Neural cell (in vitro differentiated cells): Measurements from ENCODE around the gene TRIM72. TPM values are rescaled to one million over a fixed set of nuclear protein-coding genes. Genes with fewer than 3 reads are reported as not detected.
A peak's percentile ranks its signal among the peaks of the same experiment; 100 is the strongest.

Experiments
- H2AFZ ChIP-seq: fragments of 200-600, 300-800 bp; sonication (generic), shearing (Covaris generic); 2 replicates; pipeline ENCODE4 v1.6.0; 2014; ENCODE audit warnings: low read depth, mild to moderate bottlenecking, antibody characterized with exemption, low read length, moderate library complexity
- H3F3A ChIP-seq: fragments of 200-600 bp; shearing (Covaris generic); 2 replicates; pipeline ENCODE4 v1.6.1; 2016; ENCODE audit warnings: mild to moderate bottlenecking, moderate library complexity, mixed read lengths, antibody characterized with exemption, low read length; ENCODE audit not compliant: insufficient read depth, poor library complexity, severe bottlenecking
- H3K27ac ChIP-seq: fragments of 200-600, 300-800 bp; sonication (generic), shearing (Covaris generic); 2 replicates; pipeline ENCODE4 v1.5.1; 2014; ENCODE audit warnings: mild to moderate bottlenecking, low read length, moderate library complexity
- H3K27me3 ChIP-seq: fragments of 300-800, 200-600 bp; sonication (generic), shearing (Covaris generic); 2 replicates; pipeline ENCODE4 v1.6.0; 2014; ENCODE audit warnings: mild to moderate bottlenecking, low read depth, low read length, moderate library complexity; ENCODE audit not compliant: insufficient read depth
- H3K36me3 ChIP-seq: fragments of 300-800, 200-600 bp; sonication (generic), shearing (Covaris generic); 2 replicates; pipeline ENCODE4 v1.5.1; 2014; ENCODE audit warnings: mild to moderate bottlenecking, antibody characterized with exemption, low read length, moderate library complexity; ENCODE audit not compliant: insufficient read depth
- H3K4me2 ChIP-seq: fragments of 300-800, 200-600 bp; sonication (generic), shearing (Covaris generic); 2 replicates; pipeline ENCODE4 v1.6.0; 2014; ENCODE audit warnings: mild to moderate bottlenecking, low read length
- H3K4me3 ChIP-seq: fragments of 300-800, 200-600 bp; sonication (generic), shearing (Covaris generic); 2 replicates; pipeline ENCODE4 v1.5.1; 2014; ENCODE audit warnings: mild to moderate bottlenecking, low read length, moderate library complexity
- H3K79me2 ChIP-seq: fragments of 200-600 bp; shearing (Covaris generic); replicated peaks from 2 replicates; pipeline ENCODE4 v1.6.0; 2014; ENCODE audit warnings: mild to moderate bottlenecking, low read length, moderate library complexity; ENCODE audit not compliant: insufficient read depth
- H3K9ac ChIP-seq: fragments of 300-800, 200-600 bp; sonication (generic), shearing (Covaris generic); 2 replicates; pipeline ENCODE4 v1.6.1; 2016; ENCODE audit warnings: mild to moderate bottlenecking, low read length, mixed read lengths
- H3K9me2 ChIP-seq: fragments of 200-600 bp; shearing (Covaris generic); 2 replicates; pipeline ENCODE4 v1.6.1; 2016; ENCODE audit warnings: mild to moderate bottlenecking, low read length, mixed read lengths; ENCODE audit not compliant: insufficient read depth
- H3K9me3 ChIP-seq: fragments of 200-600, 300-800 bp; sonication (generic), shearing (Covaris generic); 2 replicates; pipeline ENCODE4 v1.6.1; 2016; ENCODE audit warnings: mild to moderate bottlenecking, mixed run types, low read length, moderate library complexity, mixed read lengths
- H4K20me1 ChIP-seq: fragments of 200-600 bp; shearing (Covaris generic); 2 replicates; pipeline ENCODE4 v1.6.1; 2016; ENCODE audit warnings: mild to moderate bottlenecking, mixed run types; ENCODE audit not compliant: insufficient read depth
- CTCF ChIP-seq: fragments of 450-650 bp; IDR thresholded peaks from 2 replicates; pipeline ENCODE4 v1.5.1; 2014; ENCODE audit warnings: antibody characterized with exemption, mild to moderate bottlenecking, moderate library complexity; ENCODE audit not compliant: poor library complexity, severe bottlenecking
- EP300 ChIP-seq: fragments of 450-650 bp; conservative IDR thresholded peaks from 2 replicates; pipeline ENCODE4 v1.6.1; 2014; ENCODE audit warnings: antibody characterized with exemption, mild to moderate bottlenecking, moderate library complexity; ENCODE audit not compliant: poor library complexity, severe bottlenecking
- EZH2 ChIP-seq: fragments of 200-600, 300-800 bp; shearing (Covaris generic), sonication (generic); IDR thresholded peaks from 2 replicates; pipeline ENCODE4 v1.6.1; 2014; ENCODE audit warnings: antibody characterized with exemption, low read length, borderline replicate concordance, mild to moderate bottlenecking; ENCODE audit not compliant: insufficient read depth, poor library complexity, severe bottlenecking
- MXI1 ChIP-seq: fragments of 450-650 bp; conservative IDR thresholded peaks from 2 replicates; pipeline ENCODE4 v1.6.1; 2014; ENCODE audit warnings: antibody characterized with exemption, mild to moderate bottlenecking; ENCODE audit not compliant: poor library complexity, severe bottlenecking
- POLR2AphosphoS5 ChIP-seq: IDR thresholded peaks from 2 replicates; pipeline ENCODE4 v1.6.1; 2012
- RAD21 ChIP-seq: fragments of 450-650 bp; conservative IDR thresholded peaks from 2 replicates; pipeline ENCODE4 v1.6.1; 2014; ENCODE audit warnings: antibody characterized with exemption, mild to moderate bottlenecking, moderate library complexity
- REST ChIP-seq: IDR thresholded peaks from 2 replicates; pipeline ENCODE4 v1.6.1; 2012; ENCODE audit warnings: borderline replicate concordance
- SMC3 ChIP-seq: fragments of 450-650 bp; conservative IDR thresholded peaks from 2 replicates; pipeline ENCODE4 v1.6.1; 2014; ENCODE audit warnings: antibody characterized with exemption, mild to moderate bottlenecking, moderate library complexity; ENCODE audit not compliant: poor library complexity
- TAF1 ChIP-seq: IDR thresholded peaks from 2 replicates; pipeline ENCODE4 v1.6.1; 2012; ENCODE audit warnings: low read depth
- polyA plus RNA-seq: library from polyadenylated mRNA; depleted of rRNA; stranded (reverse); fragments of >200 nt; gene quantifications from 2 replicates; pipeline ENCODE4 v1.2.3, GENCODE V29; 2014

The TRIM72 gene
- polyA plus RNA-seq, 1 donor from 2014 or later, result 0.05 TPM

- Histone ChIP-seq H3K4me2 (peak overlapping the region; percentile 94), H3K27me3 (no peaks in the 10 kb centered on the region), H3K4me3 (peak overlapping the region; percentile 91), H3K36me3 (no peaks in the 10 kb centered on the region), H3F3A (no peaks in the 10 kb centered on the region), H4K20me1 (peaks cover 36% of the 10 kb centered on the region), H3K9ac (peak overlapping the region; percentile 100), H3K9me2 (no peaks in the 10 kb centered on the region), H2AFZ (peak overlapping the region; percentile 98), H3K79me2 (peaks cover 41% of the 10 kb centered on the region), H3K9me3 (no peaks in the 10 kb centered on the region), H3K27ac (peak overlapping the region; percentile 99)
- TF ChIP-seq TAF1 (no peak), REST (peak; percentile 0)
These were observed 34.6 kb upstream of the TRIM72 start for GRCh38 chr16:31179219-31179746.

- H3F3A ChIP-seq, result no peaks in the 10 kb centered on the region
- peaks cover 45% of the 10 kb centered on the region for H3K79me2 ChIP-seq
- H3K9ac ChIP-seq, result peak within 1 kb of the TSS; percentile 100
- H3K36me3 ChIP-seq, result peaks cover 3% of the 10 kb centered on the region
- peaks cover 41% of the 10 kb centered on the region for H4K20me1 ChIP-seq
- H3K9me3 ChIP-seq, result no peaks in the 10 kb centered on the region
- peak within 1 kb of the TSS; percentile 98 for H2AFZ ChIP-seq
- peak within 1 kb of the TSS; percentile 91 for H3K4me3 ChIP-seq
- peak; percentile 74 for TF ChIP-seq MXI1
- peak; percentile 98 for TF ChIP-seq REST
- peak; percentile 100 for TF ChIP-seq TAF1
- TF ChIP-seq RAD21, result no peak
- TF ChIP-seq SMC3, result peak; percentile 33
- TF ChIP-seq EZH2, result no peak
- peak; percentile 58 for TF ChIP-seq EP300
- TF ChIP-seq CTCF, result peak; percentile 6
- peak; percentile 98 for TF ChIP-seq POLR2AphosphoS5
- H3K9me2 ChIP-seq, result no peaks in the 10 kb centered on the region
- peak within 1 kb of the TSS; percentile 94 for H3K4me2 ChIP-seq
- H3K27me3 ChIP-seq, result no peaks in the 10 kb centered on the region
- peak within 1 kb of the TSS; percentile 99 for H3K27ac ChIP-seq
These were observed 34.0 kb upstream of the TRIM72 start, which contains the start of gene FUS for GRCh38 chr16:31179747-31180459. Gene FUS, plus strand, starts transcription at chr16:31180139. Its CDS starts 76 bp downstream, at chr16:31180215.
